K562 (cell line): ENCODE results near the gene TTBK1. TPM values are rescaled to one million over a fixed set of nuclear protein-coding genes. Genes with fewer than 3 reads are reported as not detected.

ENCODE experiments used
- ATAC-seq: fragments of 200-7000 bp; cut with Tn5 transposase; 3 replicates; pipeline ENCODE4 v1.9.1; 2020; ENCODE audit warnings: moderate library complexity
- BruUV-seq: library from RNA; stranded (reverse); fragments of 400-500 nt; replicated peaks from 2 replicates; lab custom pipeline; 2021; lab: Mats Ljungman, UMichigan
- CTCF ChIA-PET: fragments of 300-600 bp; formaldehyde crosslinking; extraction: SDS; loops from one replicate; lab custom pipeline; 2021; ENCODE audit warnings: low intra/inter-chr PET ratio; lab: Yijun Ruan, JAX
- POLR2A ChIA-PET: fragments of 300-600, 350-650 bp; sonication (Branson Sonifier 250); formaldehyde crosslinking; extraction: SDS; loops from one replicate; lab custom pipeline; 2021; ENCODE audit warnings: antibody characterized with exemption, inconsistent platforms; lab: Yijun Ruan, JAX
- DNase-seq, 4 experiments: peaks; one replicate each; pipeline versions ENCODE4 v3.0.0 to v3.0.0-alpha.2; 2011 to 2018; ENCODE audit warnings: low spot score in 3 of 4, mixed read lengths in 3 of 4; ENCODE audit errors: extremely low read depth in 1 of 4
- FAIRE-seq: peaks from 2 replicates; lab custom pipeline; 2011; peaks lifted over from hg19 to GRCh38; lab: Jason Lieb, UNC
- H2AFZ ChIP-seq: 2 replicates; pipeline ENCODE4 v1.6.0; 2011; ENCODE audit warnings: low read depth, low read length, control low read depth, inconsistent platforms
- H3K27ac ChIP-seq: fragments of 200-600 bp; 3 replicates; pipeline ENCODE4 v1.8.0; 2011; ENCODE audit warnings: low read depth, mild to moderate bottlenecking, control low read depth, inconsistent platforms, low read length, moderate library complexity, mixed read lengths; ENCODE audit errors: extremely low read depth
- H3K27me3 ChIP-seq, 2 experiments: fragments of 300-600 bp in 1 of 2; 2 replicates in 1 of 2; 3 replicates in 1 of 2; pipeline versions ENCODE4 v1.6.0 to v1.8.0; 2011; ENCODE audit warnings: inconsistent platforms in 2 of 2, low read length in 2 of 2, mild to moderate bottlenecking in 1 of 2, mixed read lengths in 1 of 2, moderate library complexity in 1 of 2; ENCODE audit not compliant: control insufficient read depth in 2 of 2, insufficient read depth in 2 of 2
- H3K36me3 ChIP-seq: fragments of 300-600 bp; 3 replicates; pipeline ENCODE4 v1.8.0; 2011; ENCODE audit warnings: mild to moderate bottlenecking, low read length, inconsistent platforms; ENCODE audit not compliant: control insufficient read depth, insufficient read depth
- H3K4me1 ChIP-seq, 2 experiments: fragments of 200-600 bp in 1 of 2; replicated peaks in 1 of 2; 2 replicates in 1 of 2; 3 replicates in 1 of 2; pipeline versions ENCODE4 v1.5.1 to v1.8.0; 2011; ENCODE audit warnings: inconsistent platforms in 2 of 2, low read length in 2 of 2, mild to moderate bottlenecking in 1 of 2, mixed read lengths in 1 of 2, moderate library complexity in 1 of 2; ENCODE audit not compliant: control insufficient read depth in 2 of 2, insufficient read depth in 2 of 2
- H3K4me2 ChIP-seq: 2 replicates; pipeline ENCODE4 v1.6.1; 2011; ENCODE audit warnings: low read length, control low read depth, inconsistent platforms, mixed read lengths; ENCODE audit not compliant: insufficient read depth
- H3K4me3 ChIP-seq: fragments of 200-600 bp; sonication (generic), shearing (Covaris generic); 2 replicates; pipeline ENCODE4 v1.5.1; 2016; ENCODE audit warnings: control low read depth, inconsistent platforms
- H3K79me2 ChIP-seq: fragments of 200-600 bp; 3 replicates; pipeline ENCODE4 v1.8.0; 2011; ENCODE audit warnings: low read length, inconsistent platforms; ENCODE audit not compliant: control insufficient read depth, insufficient read depth
- H3K9ac ChIP-seq, 2 experiments: 2 replicates each; pipeline versions ENCODE4 v1.6.0 to v1.6.1; 2011; ENCODE audit warnings: low read depth in 2 of 2, low read length in 2 of 2, control low read depth in 1 of 2, inconsistent platforms in 1 of 2, mild to moderate bottlenecking in 1 of 2, mixed read lengths in 1 of 2; ENCODE audit not compliant: insufficient read depth in 1 of 2
- H3K9me1 ChIP-seq: one replicate; pipeline ENCODE4 v1.6.0; 2011; ENCODE audit warnings: inconsistent platforms, mild to moderate bottlenecking, low read length, moderate library complexity; ENCODE audit not compliant: control insufficient read depth, insufficient read depth
- H3K9me3 ChIP-seq: replicated peaks from 2 replicates; pipeline ENCODE4 v1.5.1; 2011; ENCODE audit warnings: low read depth, low read length, inconsistent platforms; ENCODE audit not compliant: control insufficient read depth, insufficient read depth
- H4K20me1 ChIP-seq: replicated peaks from 2 replicates; pipeline ENCODE4 v1.6.1; 2011; ENCODE audit warnings: low read length, inconsistent platforms, mixed read lengths; ENCODE audit not compliant: control insufficient read depth, insufficient read depth
- ZBTB33 ChIP-seq: sonication (generic); formaldehyde crosslinking; IDR thresholded peaks from 2 replicates; pipeline ENCODE4 v1.8.1; 2023; ENCODE audit warnings: mild to moderate bottlenecking, missing genetic modification reagents
- ZNF398 ChIP-seq: fragments of 250-450 bp; sonication (Bioruptor Pico); IDR thresholded peaks from 2 replicates; pipeline ENCODE4 v1.8.0; 2021; ENCODE audit warnings: moderate library complexity, mild to moderate bottlenecking, inconsistent platforms
- WGBS: fragments of 100-300 bp; shearing (Covaris generic); methylation state at CpG from one replicate; pipeline ENCODE4 v1.1.6; 2016; ENCODE audit warnings: low coverage, mixed read lengths; ENCODE audit not compliant: insufficient coverage; ENCODE audit errors: missing lambda C conversion rate; 5-methylcytosine and 5-hydroxymethylcytosine counted together
- in situ Hi-C: fragments of 300-500 bp; cut with MboI; formaldehyde crosslinking; loops from 4 replicates; pipeline ENCODE4 v1.15.0; 2018; ENCODE audit warnings: inconsistent platforms, mixed read lengths
- intact Hi-C: fragments of 100-400 bp; cut with micrococcal nuclease; formaldehyde crosslinking; loops from 2 replicates; pipeline ENCODE4 v1.14.2; 2022
- polyA plus RNA-seq, 8 experiments: library from polyadenylated mRNA; depleted of rRNA in 4 of 8; stranded (reverse) in 5 of 8; unstranded in 3 of 8; fragments of >200 nt; fragmentation: Nextera tagmentation in 2 of 8; fragmentation: Illumina TruSeq in 1 of 8; extraction: Ambion mirVana in 2 of 8; extraction: Trizol in 1 of 8; gene quantifications; 2 replicates each; pipeline versions ENCODE4 v1.2.1 to v1.2.3, GENCODE V29; 2011 to 2014; ENCODE audit warnings: inconsistent platforms in 1 of 8, missing spikeins in 1 of 8
- total RNA-seq, 7 experiments: library from RNA; depleted of rRNA in 6 of 7; stranded (reverse); fragments of >200 nt in 6 of 7; fragmentation: Illumina TruSeq in 2 of 7; extraction: Trizol in 2 of 7; gene quantifications; 2 replicates each; pipeline versions ENCODE4 v1.2.1 to v1.2.3, GENCODE V29; 2011 to 2021; ENCODE audit warnings: low replicate concordance in 1 of 7

TTBK1 gene
- total and polyA plus RNA-seq, 9 of the 15 experiments (the other 6 are each of a cell fraction or from before 2014, with no cell fraction given): not detected

GRCh38 chr6:43205849-43206248 is 37.4 kb upstream of the TTBK1 start:
- no TSS peak for BruUV-seq
- POLR2A ChIA-PET: interaction anchor here (0.7 to 1.8 kb wide), 6 partner anchors 13 to 435 kb away, joined by 3 to 10 read pairs (median 3); no protein-coding TSS in a partner anchor
- no peak for FAIRE-seq

More at GRCh38 chr6:43205849-43206248, 37.4 kb upstream of the TTBK1 start:
- H3K27me3 ChIP-seq: no peaks in the 10 kb centered on the region
- H3K9me1 ChIP-seq: no peaks in the 10 kb centered on the region
- ATAC-seq (peak; percentile 22; the same call in 2 of the 3 replicates), DNase-seq (no peak)
- H4K20me1 ChIP-seq: no peaks in the 10 kb centered on the region; the same call in 1 of the 2 replicates
- intact Hi-C loops (no loop called here), in situ Hi-C loops (no loop called here)
- no peak overlapping the region for H3K4me3 ChIP-seq
- no peak for TF ChIP-seq ZNF398 (CRISPR knock-in tag)
- peak; percentile 36; the same call in 1 of the 2 replicates for TF ChIP-seq ZBTB33 (CRISPR knock-in tag)
- H3K4me1 ChIP-seq: peaks cover 0 to 3% of the 10 kb centered on the region in 2 experiments; a peak in 1 of 5 replicates
- no peaks in the 10 kb centered on the region for H3K9me3 ChIP-seq
- no peak overlapping the region for H3K27ac ChIP-seq
- peak overlapping the region in 1 of 2 experiments; percentile 64; a peak in 2 of 4 replicates for H3K9ac ChIP-seq
- 55% methylated on average over 10 of the region's 10 CpGs for WGBS
- CTCF ChIA-PET: no interaction called here
- H3K36me3 ChIP-seq: 0 out of 3 replicates have a peak, but pooled peaks cover 3% of the 10 kb centered on the region
- no peak overlapping the region for H3K4me2 ChIP-seq
- no peak overlapping the region for H2AFZ ChIP-seq
- no peaks in the 10 kb centered on the region for H3K79me2 ChIP-seq
